ENCODE results near the gene HOXC4. TPM values are rescaled to one million over a fixed set of nuclear protein-coding genes. Genes with fewer than 3 reads are reported as not detected.

HOXC4 gene
- total and polyA plus RNA-seq, 2 donors (not counting 3 experiments of a cell fraction or from before 2014, with no cell fraction given), result 0.06 to 0.58 TPM

- CTCF ChIA-PET, result no interaction called here
- H3K4me3 ChIP-seq (replicated peaks in 1 of 3; ENCODE audit: insufficient read depth in 1 of 3, low read depth in 1 of 3, low read length in 3 of 3), result no peak overlapping the region
- no peaks in the 10 kb centered on the region for H3K79me2 ChIP-seq (ENCODE audit: control insufficient read depth, insufficient read depth, low read length)
- H3K27me3 ChIP-seq (ENCODE audit: control insufficient read depth in 2 of 2, insufficient read depth in 2 of 2, low read length in 2 of 2), result peaks cover 85 to 99% of the 10 kb centered on the region in 2 experiments
- no peak overlapping the region for H3K27ac ChIP-seq (ENCODE audit: insufficient read depth, low read depth, low read length)
- no peak overlapping the region for H3K4me2 ChIP-seq (ENCODE audit: insufficient read depth, low read length)
- TF ChIP-seq POLR2AphosphoS5 (IDR thresholded peaks at IDR 0.05; ENCODE audit: insufficient read depth, low read depth, low read length) (no peak), JUN (IDR thresholded peaks at IDR 0.05; ENCODE audit: borderline replicate concordance, insufficient read depth, insufficient read length, low read depth) (no peak), CTCF (IDR thresholded peaks at IDR 0.05; ENCODE audit: extremely low read depth in 1 of 2, insufficient read depth in 1 of 2, low read depth in 1 of 2, low read length in 2 of 2) (no peak), POLR2A (IDR thresholded peaks at IDR 0.05; ENCODE audit: low read depth, low read length) (no peak), FOS (IDR thresholded peaks at IDR 0.05; ENCODE audit: borderline replicate concordance, insufficient read depth, low read length) (no peak), MYC (IDR thresholded peaks at IDR 0.05; ENCODE audit: low read depth, low read length) (no peak), GATA2 (IDR thresholded peaks at IDR 0.05; ENCODE audit: insufficient read depth, insufficient read length, low read depth, low read length) (no peak), EZH2 (IDR thresholded peaks at IDR 0.05; ENCODE audit: borderline replicate concordance, low read depth, low read length, severe bottlenecking) (no peak)
- TF ChIP-seq, protein P1, sequence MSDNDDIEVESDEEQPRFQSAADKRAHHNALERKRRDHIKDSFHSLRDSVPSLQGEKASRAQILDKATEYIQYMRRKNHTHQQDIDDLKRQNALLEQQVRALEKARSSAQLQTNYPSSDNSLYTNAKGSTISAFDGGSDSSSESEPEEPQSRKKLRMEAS (IDR thresholded peaks at IDR 0.05; ENCODE audit: insufficient read depth, insufficient read length), result no peak
- H2AFZ ChIP-seq (ENCODE audit: low read depth, low read length), result no peak overlapping the region
- H4K20me1 ChIP-seq (replicated peaks; ENCODE audit: control insufficient read depth, extremely low read depth, insufficient read depth, low read length), result no peaks in the 10 kb centered on the region
- no peaks in the 10 kb centered on the region for H3K9me3 ChIP-seq (replicated peaks; ENCODE audit: control insufficient read depth, insufficient read depth, low read length)
- dilution Hi-C loops (cut with MboI; ENCODE audit: extremely low pct_ligation_motif_present, low sequenced_read_pairs) (no loop called here), intact Hi-C loops (cut with micrococcal nuclease) (no loop called here)
- BruUV-seq (replicated peaks), result no TSS peak
- no peaks in the 10 kb centered on the region for H3K36me3 ChIP-seq (ENCODE audit: control insufficient read depth in 2 of 2, extremely low read depth in 1 of 2, insufficient read depth in 2 of 2, low read length in 2 of 2)
- POLR2A ChIA-PET, result no interaction called here
- no peak overlapping the region for H3K9ac ChIP-seq (replicated peaks; ENCODE audit: extremely low read depth, insufficient read depth, low read length)
- H3K4me1 ChIP-seq (ENCODE audit: control insufficient read depth, extremely low read depth, insufficient read depth, low read length), result no peaks in the 10 kb centered on the region
- no peak for DNase-seq (ENCODE audit: low read depth, low spot score)
- FAIRE-seq, result no peak
- H3K9me1 ChIP-seq (replicated peaks; ENCODE audit: control insufficient read depth, extremely low read depth, insufficient read depth, low read length), result no peaks in the 10 kb centered on the region
Observed at GRCh38 chr12:54049108-54049507, 4.5 kb upstream of the HOXC4 start.
